PC-3 (cell line): Measurements from ENCODE around the gene CSMD2.

Experiments
- CTCF ChIP-seq: fragments of 300-600 bp; sonication (generic); conservative IDR thresholded peaks from 2 replicates; pipeline ENCODE4 v1.5.1; 2017; ENCODE audit warnings: antibody characterized with exemption, low read depth, mild to moderate bottlenecking, low read length
- EZH2 ChIP-seq: fragments of 300-600 bp; sonication (generic); IDR thresholded peaks from one replicate; pipeline ENCODE4 v1.6.1; 2017; ENCODE audit warnings: antibody characterized with exemption, mild to moderate bottlenecking, low read length; ENCODE audit not compliant: unreplicated experiment
- EZH2phosphoT487 ChIP-seq: fragments of 300-600 bp; sonication (generic); IDR thresholded peaks from 2 replicates; pipeline ENCODE4 v1.6.1; 2018; ENCODE audit warnings: mild to moderate bottlenecking, antibody characterized with exemption, low read length, borderline replicate concordance

DNA sequence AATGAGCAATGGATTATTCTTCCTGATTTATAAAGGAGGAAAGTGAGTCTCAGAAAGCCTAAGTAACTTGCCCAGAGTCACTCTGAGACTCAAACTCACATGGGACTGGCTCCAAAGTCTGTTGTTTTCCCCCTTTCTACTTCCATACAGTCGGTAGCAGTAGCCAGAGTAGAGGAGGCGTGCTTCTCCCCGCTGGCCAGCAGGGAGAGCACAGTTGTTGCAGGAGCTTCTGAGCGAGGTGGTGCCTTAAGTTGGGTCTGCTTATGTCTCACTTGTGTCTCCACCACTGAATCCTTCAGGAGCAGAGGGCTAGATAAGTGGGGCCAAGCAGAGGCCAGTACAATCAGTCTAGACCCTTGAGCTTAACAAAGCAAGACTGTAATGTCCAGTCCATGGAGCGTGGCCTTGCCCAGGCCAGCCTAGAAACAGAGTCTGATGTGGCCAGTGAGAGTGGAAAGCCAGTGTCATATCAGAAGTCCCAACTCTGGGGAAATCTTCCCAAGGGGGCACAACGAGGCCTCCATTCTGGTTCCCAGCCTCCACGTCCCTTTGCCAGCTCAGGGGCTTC lies 510.7 kb downstream of the CSMD2 start:
- TF ChIP-seq CTCF (peak; percentile 43), EZH2 (no peak), EZH2phosphoT487 (no peak)
